Osteocyte (in vitro differentiated cells): ENCODE measurements around the gene DOCK2. TPM values are rescaled to one million over a fixed set of nuclear protein-coding genes. Genes with fewer than 3 reads are reported as not detected.

Experiments
- DNase-seq: peaks from one replicate; pipeline ENCODE4 v3.0.0; 2021; ENCODE audit warnings: mixed read lengths; ENCODE audit not compliant: unreplicated experiment; ENCODE audit errors: extremely low spot score
- H3K27ac Mint-ChIP-seq: one replicate; pipeline ENCODE4 v1.8.0; 2021; ENCODE audit warnings: mild to moderate bottlenecking, mixed read lengths; ENCODE audit not compliant: unreplicated experiment
- H3K27me3 Mint-ChIP-seq: one replicate; pipeline ENCODE4 v1.8.0; 2021; ENCODE audit warnings: mixed read lengths; ENCODE audit not compliant: unreplicated experiment
- H3K36me3 Mint-ChIP-seq: one replicate; pipeline ENCODE4 v1.8.0; 2021; ENCODE audit warnings: mixed read lengths; ENCODE audit not compliant: unreplicated experiment
- H3K4me1 Mint-ChIP-seq: one replicate; pipeline ENCODE4 v1.8.0; 2021; ENCODE audit warnings: mixed read lengths; ENCODE audit not compliant: unreplicated experiment
- H3K4me3 Mint-ChIP-seq: one replicate; pipeline ENCODE4 v1.8.0; 2021; ENCODE audit warnings: mild to moderate bottlenecking, moderate library complexity, mixed read lengths; ENCODE audit not compliant: unreplicated experiment
- H3K9me3 Mint-ChIP-seq: one replicate; pipeline ENCODE4 v1.8.0; 2021; ENCODE audit warnings: mixed read lengths; ENCODE audit not compliant: unreplicated experiment
- CTCF ChIP-seq: fragments of 200-600 bp; sonication (generic); IDR thresholded peaks from 2 replicates; pipeline ENCODE4 v1.5.0; 2021; ENCODE audit warnings: antibody characterized with exemption, mild to moderate bottlenecking, moderate library complexity
- total RNA-seq: library from RNA; stranded (reverse); gene quantifications from 2 replicates; pipeline ENCODE4 v1.2.1, GENCODE V29; 2021

The DOCK2 gene
- total RNA-seq, 1 donor from 2014 or later = 11.6 TPM

GRCh38 chr5:169772256-169772655 lies 135.2 kb downstream of the DOCK2 start:
- Mint-ChIP-seq H3K36me3 (no peaks in the 10 kb centered on the region), H3K27me3 (no peaks in the 10 kb centered on the region), H3K4me1 (peaks cover 23% of the 10 kb centered on the region), H3K9me3 (no peaks in the 10 kb centered on the region), H3K4me3 (no peak overlapping the region), H3K27ac (no peak overlapping the region)
- no peak for DNase-seq
- no peak for TF ChIP-seq CTCF

GRCh38 chr5:169772688-169773087 lies 135.6 kb downstream of the DOCK2 start:
- no peak overlapping the region for H3K4me3 Mint-ChIP-seq
- H3K4me1 Mint-ChIP-seq = peaks cover 23% of the 10 kb centered on the region
- no peak for TF ChIP-seq CTCF
- no peaks in the 10 kb centered on the region for H3K36me3 Mint-ChIP-seq
- H3K27ac Mint-ChIP-seq = no peak overlapping the region
- H3K9me3 Mint-ChIP-seq = no peaks in the 10 kb centered on the region
- H3K27me3 Mint-ChIP-seq = no peaks in the 10 kb centered on the region
- no peak for DNase-seq

- Mint-ChIP-seq H3K4me3 (no peak overlapping the region), H3K27me3 (no peaks in the 10 kb centered on the region), H3K36me3 (no peaks in the 10 kb centered on the region), H3K27ac (no peak overlapping the region), H3K4me1 (peaks cover 8% of the 10 kb centered on the region), H3K9me3 (no peaks in the 10 kb centered on the region)
- no peak for TF ChIP-seq CTCF
- DNase-seq = no peak
Measured at GRCh38 chr5:169777159-169777558, 140.1 kb downstream of the DOCK2 start.

- Mint-ChIP-seq H3K9me3 (no peaks in the 10 kb centered on the region), H3K27me3 (no peaks in the 10 kb centered on the region), H3K36me3 (no peaks in the 10 kb centered on the region), H3K27ac (no peak overlapping the region), H3K4me1 (peaks cover 4% of the 10 kb centered on the region), H3K4me3 (no peak overlapping the region)
- no peak for TF ChIP-seq CTCF
- DNase-seq = no peak
Measured at GRCh38 chr5:169778622-169779596, 141.8 kb downstream of the DOCK2 start.
